H9 (cell line): ENCODE data around the gene AGPAT2. TPM values are rescaled to one million over a fixed set of nuclear protein-coding genes. Genes with fewer than 3 reads are reported as not detected.

Experiments
- DNase-seq: peaks from one replicate; pipeline ENCODE4 v3.0.0-alpha.2; 2017
- H2AFZ ChIP-seq: one replicate; pipeline ENCODE4 v1.6.1; 2013; ENCODE audit warnings: mild to moderate bottlenecking, low read length, control low read depth, moderate library complexity
- H2AK5ac ChIP-seq: 2 replicates; pipeline ENCODE4 v1.6.1; 2013; ENCODE audit warnings: low read length, control low read depth, mixed read lengths; ENCODE audit not compliant: insufficient read length
- H2BK120ac ChIP-seq: one replicate; pipeline ENCODE4 v1.6.1; 2013; ENCODE audit warnings: low read depth, mild to moderate bottlenecking, low read length, control low read depth, inconsistent platforms; ENCODE audit not compliant: poor library complexity, severe bottlenecking
- H2BK12ac ChIP-seq: 2 replicates; pipeline ENCODE4 v1.6.1; 2013; ENCODE audit warnings: low read length, control low read depth, mixed read lengths, low read depth; ENCODE audit not compliant: insufficient read length
- H2BK15ac ChIP-seq: 2 replicates; pipeline ENCODE4 v1.6.1; 2013; ENCODE audit warnings: low read depth, low read length, control low read depth
- H2BK20ac ChIP-seq: one replicate; pipeline ENCODE4 v1.6.1; 2013; ENCODE audit warnings: low read depth, mild to moderate bottlenecking, low read length, control low read depth, inconsistent platforms; ENCODE audit not compliant: poor library complexity, severe bottlenecking
- H2BK5ac ChIP-seq: 2 replicates; pipeline ENCODE4 v1.6.1; 2013; ENCODE audit warnings: low read length, control low read depth, mixed read lengths; ENCODE audit not compliant: insufficient read length
- H3K14ac ChIP-seq: 2 replicates; pipeline ENCODE4 v1.6.1; 2013; ENCODE audit warnings: low read length, control low read depth; ENCODE audit not compliant: insufficient read depth
- H3K18ac ChIP-seq: 2 replicates; pipeline ENCODE4 v1.6.1; 2013; ENCODE audit warnings: low read depth, mild to moderate bottlenecking, mixed read lengths, low read length, control low read depth; ENCODE audit not compliant: insufficient read length
- H3K23ac ChIP-seq: 2 replicates; pipeline ENCODE4 v1.6.1; 2013; ENCODE audit warnings: low read length, control low read depth, mixed read lengths, low read depth; ENCODE audit not compliant: insufficient read length
- H3K23me2 ChIP-seq: 2 replicates; pipeline ENCODE4 v1.6.1; 2013; ENCODE audit warnings: low read depth, mild to moderate bottlenecking, mixed read lengths, low read length, control low read depth; ENCODE audit not compliant: insufficient read length, poor library complexity, severe bottlenecking
- H3K27ac ChIP-seq: 2 replicates; pipeline ENCODE4 v1.5.1; 2013; ENCODE audit warnings: low read length, control low read depth, mixed read lengths, low read depth; ENCODE audit not compliant: insufficient read length
- H3K27me3 ChIP-seq: 2 replicates; pipeline ENCODE4 v1.6.1; 2013; ENCODE audit warnings: low read length, control low read depth, inconsistent platforms; ENCODE audit not compliant: insufficient read depth
- H3K4ac ChIP-seq: 2 replicates; pipeline ENCODE4 v1.6.1; 2013; ENCODE audit warnings: low read depth, mild to moderate bottlenecking, control low read depth, inconsistent platforms, low read length, moderate library complexity
- H3K4me1 ChIP-seq: 2 replicates; pipeline ENCODE4 v1.6.1; 2013; ENCODE audit warnings: low read length, control low read depth, inconsistent platforms; ENCODE audit not compliant: insufficient read depth
- H3K4me2 ChIP-seq: 2 replicates; pipeline ENCODE4 v1.6.1; 2013; ENCODE audit warnings: low read length, control low read depth, mixed read lengths; ENCODE audit not compliant: insufficient read length, insufficient read depth
- H3K56ac ChIP-seq: 2 replicates; pipeline ENCODE4 v1.6.1; 2013; ENCODE audit warnings: low read depth, mild to moderate bottlenecking, mixed read lengths, low read length, control low read depth; ENCODE audit not compliant: insufficient read length
- H3K79me1 ChIP-seq: 2 replicates; pipeline ENCODE4 v1.6.1; 2013; ENCODE audit warnings: low read depth, mild to moderate bottlenecking, moderate library complexity, low read length, control low read depth, inconsistent platforms; ENCODE audit not compliant: insufficient read depth, poor library complexity, severe bottlenecking
- H3K79me2 ChIP-seq: 2 replicates; pipeline ENCODE4 v1.6.1; 2013; ENCODE audit warnings: low read length, control low read depth, inconsistent platforms; ENCODE audit not compliant: insufficient read depth
- H3K9ac ChIP-seq: 2 replicates; pipeline ENCODE4 v1.6.1; 2013; ENCODE audit warnings: low read length, control low read depth, mixed read lengths; ENCODE audit not compliant: insufficient read length; ENCODE audit errors: extremely low read depth
- H3K9me3 ChIP-seq: one replicate; pipeline ENCODE4 v1.6.1; 2013; ENCODE audit warnings: low read depth, low read length, inconsistent platforms; ENCODE audit not compliant: control insufficient read depth
- H3T11ph ChIP-seq: one replicate; pipeline ENCODE4 v1.6.1; 2013; ENCODE audit warnings: mild to moderate bottlenecking, low read length, control low read depth, inconsistent platforms
- H4K20me1 ChIP-seq: one replicate; pipeline ENCODE4 v1.6.1; 2013; ENCODE audit not compliant: control insufficient read depth, insufficient read length, insufficient read depth
- H4K5ac ChIP-seq: 2 replicates; pipeline ENCODE4 v1.6.1; 2013; ENCODE audit warnings: low read depth, mild to moderate bottlenecking, mixed read lengths, low read length, control low read depth; ENCODE audit not compliant: insufficient read length
- H4K8ac ChIP-seq: replicated peaks from 2 replicates; pipeline ENCODE4 v1.6.1; 2013; ENCODE audit warnings: low read length, control low read depth, mixed read lengths, low read depth; ENCODE audit not compliant: insufficient read length
- H4K91ac ChIP-seq: 2 replicates; pipeline ENCODE4 v1.6.1; 2013; ENCODE audit warnings: low read depth, mild to moderate bottlenecking, moderate library complexity, mixed read lengths, low read length, control low read depth; ENCODE audit not compliant: insufficient read length
- H3K27ac Mint-ChIP-seq, 3 experiments: 2 replicates in 2 of 3; 3 replicates in 1 of 3; pipeline ENCODE4 v1.8.0; 2020 to 2021; ENCODE audit warnings: mixed read lengths in 3 of 3, mild to moderate bottlenecking in 1 of 3, moderate library complexity in 1 of 3
- H3K27me3 Mint-ChIP-seq: 2 replicates; pipeline ENCODE4 v1.8.0; 2021; ENCODE audit warnings: low read depth, mild to moderate bottlenecking, moderate library complexity, mixed read lengths
- H3K36me3 Mint-ChIP-seq, 3 experiments: 2 replicates in 2 of 3; 3 replicates in 1 of 3; pipeline ENCODE4 v1.8.0; 2020 to 2021; ENCODE audit warnings: low read depth in 3 of 3, mixed read lengths in 3 of 3; ENCODE audit not compliant: insufficient read depth in 1 of 3
- H3K4me1 Mint-ChIP-seq, 2 experiments: 2 replicates each; pipeline ENCODE4 v1.8.0; 2020; ENCODE audit warnings: mixed read lengths in 2 of 2
- H3K4me3 Mint-ChIP-seq, 2 experiments: 2 replicates in 1 of 2; 3 replicates in 1 of 2; pipeline ENCODE4 v1.8.0; 2020 to 2021; ENCODE audit warnings: mild to moderate bottlenecking in 2 of 2, mixed read lengths in 2 of 2, moderate library complexity in 1 of 2
- H3K9me3 Mint-ChIP-seq, 2 experiments: 2 replicates in 1 of 2; 3 replicates in 1 of 2; pipeline ENCODE4 v1.8.0; 2020; ENCODE audit warnings: mild to moderate bottlenecking in 2 of 2, mixed read lengths in 2 of 2, moderate library complexity in 1 of 2
- CTCF ChIP-seq: fragments of 200-600 bp; sonication (generic); conservative IDR thresholded peaks from 3 replicates; pipeline ENCODE4 v1.8.0; 2021; ENCODE audit warnings: antibody characterized with exemption, mild to moderate bottlenecking
- WGBS: extraction: QIAGEN DNeasy Blood & Tissue Kit; methylation state at CpG from one replicate; pipeline ENCODE4 v1.1.7; 2013; ENCODE audit warnings: missing lambda C conversion rate, low lambda C conversion rate, mixed read lengths; ENCODE audit not compliant: insufficient read length; ENCODE audit errors: extremely low coverage; 5-methylcytosine and 5-hydroxymethylcytosine counted together
- total RNA-seq: library from RNA; stranded (reverse); gene quantifications from 2 replicates; pipeline ENCODE4 v1.2.1, GENCODE V29; 2021

Gene AGPAT2
- total RNA-seq, 1 experiment from 2014 or later = 29.7 TPM

DNA sequence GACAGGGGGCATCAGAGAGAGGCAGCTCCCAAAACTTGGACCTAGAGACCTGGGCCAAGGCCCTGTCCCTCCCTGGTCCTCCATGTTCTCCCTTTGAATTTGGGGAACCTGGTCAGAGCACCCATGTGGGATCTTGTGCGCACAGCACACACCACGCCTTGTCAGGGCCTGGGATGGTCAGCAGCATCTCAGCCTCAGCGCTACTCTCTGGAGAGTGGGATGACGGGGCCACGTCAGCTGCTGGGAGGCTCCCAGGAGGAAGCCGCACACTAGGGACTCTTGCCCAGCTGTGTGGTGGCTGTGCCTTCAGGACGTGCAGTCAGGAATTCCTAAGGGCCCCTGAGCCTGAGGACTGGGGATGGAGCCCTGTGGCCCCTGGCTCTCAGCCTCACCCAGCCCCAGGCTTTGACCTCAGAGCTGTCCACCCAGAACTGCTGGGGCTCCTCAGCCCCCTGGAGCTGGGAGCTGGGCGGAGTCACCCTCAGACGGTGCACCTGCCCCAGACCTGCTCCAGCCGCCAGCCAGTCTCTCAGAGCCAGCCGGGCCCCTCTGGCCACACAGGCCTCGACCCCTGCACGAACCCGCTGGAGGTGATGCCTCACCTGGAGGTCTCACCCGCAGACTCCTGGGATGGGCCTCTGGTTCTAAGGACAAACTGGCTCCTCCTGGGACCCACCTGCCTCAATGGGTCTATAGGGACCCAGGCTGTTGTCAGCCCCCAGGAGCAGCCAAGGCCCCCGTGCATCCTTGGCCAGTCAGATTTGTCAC, 62.9 kb downstream of the AGPAT2 start:
- no peak for TF ChIP-seq CTCF
- H3K9me3 ChIP-seq = no peaks in the 10 kb centered on the region
- H3T11ph ChIP-seq = no peak overlapping the region
- H3K9ac ChIP-seq = no peak overlapping the region
- H3K23ac ChIP-seq = no peak overlapping the region
- H3K4ac ChIP-seq = no peak overlapping the region
- no peaks in the 10 kb centered on the region for H3K9me3 Mint-ChIP-seq
- WGBS = no CpG with 5 or more reads among the region's 16 CpGs
- no peaks in the 10 kb centered on the region for H4K20me1 ChIP-seq
- no peaks in the 10 kb centered on the region for H3K79me1 ChIP-seq
- no peak overlapping the region for H2BK15ac ChIP-seq
- H3K27me3 ChIP-seq = no peaks in the 10 kb centered on the region
- H2BK12ac ChIP-seq = no peak overlapping the region
- no peak overlapping the region for H2BK120ac ChIP-seq
- no peak overlapping the region for H2BK20ac ChIP-seq
- H3K14ac ChIP-seq = no peak overlapping the region
- no peaks in the 10 kb centered on the region for H3K27me3 Mint-ChIP-seq
- H2AFZ ChIP-seq = no peak overlapping the region
- H3K4me1 ChIP-seq = no peaks in the 10 kb centered on the region
- H3K18ac ChIP-seq = no peak overlapping the region
- no peak for DNase-seq
- H2AK5ac ChIP-seq = no peak overlapping the region
- no peak overlapping the region for H4K5ac ChIP-seq
- H3K4me2 ChIP-seq = no peak overlapping the region
- no peak overlapping the region for H3K4me3 Mint-ChIP-seq
- H3K79me2 ChIP-seq = no peaks in the 10 kb centered on the region
- no peaks in the 10 kb centered on the region for H3K23me2 ChIP-seq
- H4K91ac ChIP-seq = no peak overlapping the region
- no peak overlapping the region for H4K8ac ChIP-seq
- no peaks in the 10 kb centered on the region for H3K36me3 Mint-ChIP-seq
- no peak overlapping the region for H2BK5ac ChIP-seq
- no peak overlapping the region for H3K27ac Mint-ChIP-seq
- H3K27ac ChIP-seq = no peak overlapping the region
- no peak overlapping the region for H3K56ac ChIP-seq
- no peaks in the 10 kb centered on the region for H3K4me1 Mint-ChIP-seq
